Measurements from ENCODE around the gene ZNF780B. TPM values are rescaled to one million over a fixed set of nuclear protein-coding genes. Genes with fewer than 3 reads are reported as not detected.
A peak's percentile ranks its signal among the peaks of the same experiment; 100 is the strongest.

Gene ZNF780B
- total RNA-seq, 1 experiment from 2014 or later = 31.9 TPM

DNA sequence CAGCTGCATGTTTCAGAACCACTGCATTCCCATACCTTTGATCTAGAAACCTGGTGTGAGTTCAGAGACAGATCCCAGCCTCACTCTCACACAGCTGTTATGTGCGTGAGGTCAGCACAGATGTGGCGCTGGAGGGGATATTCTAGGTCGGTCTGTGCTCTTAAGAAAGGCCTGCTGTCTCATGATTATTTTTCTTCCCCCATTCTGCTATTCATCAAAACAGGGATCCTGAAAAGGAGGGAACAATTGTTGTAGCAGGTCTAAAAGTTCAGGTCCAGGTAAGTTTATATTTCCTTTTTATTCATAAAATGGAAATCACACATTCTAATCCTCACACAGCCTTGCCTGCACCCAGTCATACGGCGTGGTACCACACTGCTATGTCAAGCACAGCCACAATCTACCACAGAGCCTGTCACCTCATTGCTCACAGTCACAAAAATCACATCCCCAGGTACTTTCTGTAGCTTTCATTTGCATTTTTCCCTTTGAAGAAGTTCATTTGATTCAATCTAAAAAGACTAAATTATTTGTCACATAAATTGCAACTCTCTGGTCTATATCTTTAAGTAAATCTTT is 58.3 kb downstream of the ZNF780B start:
- no peak overlapping the region for H3K27ac Mint-ChIP-seq
- H3K4me1 ChIP-seq (ENCODE audit: insufficient read depth, low read length) = no peaks in the 10 kb centered on the region
- no peak overlapping the region for H3K4ac ChIP-seq (ENCODE audit: low read depth, low read length)
- TF ChIP-seq, protein P1, sequence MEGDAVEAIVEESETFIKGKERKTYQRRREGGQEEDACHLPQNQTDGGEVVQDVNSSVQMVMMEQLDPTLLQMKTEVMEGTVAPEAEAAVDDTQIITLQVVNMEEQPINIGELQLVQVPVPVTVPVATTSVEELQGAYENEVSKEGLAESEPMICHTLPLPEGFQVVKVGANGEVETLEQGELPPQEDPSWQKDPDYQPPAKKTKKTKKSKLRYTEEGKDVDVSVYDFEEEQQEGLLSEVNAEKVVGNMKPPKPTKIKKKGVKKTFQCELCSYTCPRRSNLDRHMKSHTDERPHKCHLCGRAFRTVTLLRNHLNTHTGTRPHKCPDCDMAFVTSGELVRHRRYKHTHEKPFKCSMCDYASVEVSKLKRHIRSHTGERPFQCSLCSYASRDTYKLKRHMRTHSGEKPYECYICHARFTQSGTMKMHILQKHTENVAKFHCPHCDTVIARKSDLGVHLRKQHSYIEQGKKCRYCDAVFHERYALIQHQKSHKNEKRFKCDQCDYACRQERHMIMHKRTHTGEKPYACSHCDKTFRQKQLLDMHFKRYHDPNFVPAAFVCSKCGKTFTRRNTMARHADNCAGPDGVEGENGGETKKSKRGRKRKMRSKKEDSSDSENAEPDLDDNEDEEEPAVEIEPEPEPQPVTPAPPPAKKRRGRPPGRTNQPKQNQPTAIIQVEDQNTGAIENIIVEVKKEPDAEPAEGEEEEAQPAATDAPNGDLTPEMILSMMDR (conservative IDR thresholded peaks at IDR 0.05) = no peak
- no peak overlapping the region for H2AFZ ChIP-seq (ENCODE audit: low read length)
- no peak overlapping the region for H3K9ac ChIP-seq (ENCODE audit: extremely low read depth, insufficient read length, low read length)
- WGBS (ENCODE audit: extremely low coverage, insufficient read length, low lambda C conversion rate) = no CpG with 5 or more reads among the region's 5 CpGs
- H3K27ac ChIP-seq (ENCODE audit: insufficient read length, low read depth, low read length) = no peak overlapping the region
- H3K14ac ChIP-seq (ENCODE audit: insufficient read depth, low read length) = no peak overlapping the region
- H3K56ac ChIP-seq (ENCODE audit: insufficient read length, low read depth, low read length) = no peak overlapping the region
- H3K79me2 ChIP-seq (ENCODE audit: insufficient read depth, low read length) = peaks cover 2% of the 10 kb centered on the region; the same call in 1 of the 2 replicates
- H3K27me3 ChIP-seq (ENCODE audit: insufficient read depth, low read length) = no peaks in the 10 kb centered on the region
- H3K23me2 ChIP-seq (ENCODE audit: insufficient read length, low read depth, low read length, poor library complexity, severe bottlenecking) = peaks cover 4% of the 10 kb centered on the region
- no peak overlapping the region for H4K8ac ChIP-seq (replicated peaks; ENCODE audit: insufficient read length, low read depth, low read length)
- no peaks in the 10 kb centered on the region for H3K79me1 ChIP-seq (ENCODE audit: insufficient read depth, low read depth, low read length, poor library complexity, severe bottlenecking)
- no peak overlapping the region for H2AK5ac ChIP-seq (ENCODE audit: insufficient read length, low read length)
- H3K27me3 Mint-ChIP-seq (ENCODE audit: low read depth) = no peaks in the 10 kb centered on the region
- H4K20me1 ChIP-seq (ENCODE audit: control insufficient read depth, insufficient read depth, insufficient read length) = no peaks in the 10 kb centered on the region
- H3K4me1 Mint-ChIP-seq = peaks cover 10 to 18% of the 10 kb centered on the region in 2 experiments
- H2BK5ac ChIP-seq (ENCODE audit: insufficient read length, low read length) = no peak overlapping the region
- H4K91ac ChIP-seq (ENCODE audit: insufficient read length, low read depth, low read length) = no peak overlapping the region
- H3K4me3 Mint-ChIP-seq = peak overlapping the region; percentile 89 to 100
- H3T11ph ChIP-seq (ENCODE audit: low read length) = no peak overlapping the region
- no peak overlapping the region for H4K5ac ChIP-seq (ENCODE audit: insufficient read length, low read depth, low read length)
- no peak overlapping the region for H2BK15ac ChIP-seq (ENCODE audit: low read depth, low read length)
- peaks cover 11% of the 10 kb centered on the region for H3K9me3 ChIP-seq (ENCODE audit: control insufficient read depth, low read depth, low read length)
- no peak overlapping the region for H3K18ac ChIP-seq (ENCODE audit: insufficient read length, low read depth, low read length)
- H3K4me2 ChIP-seq (ENCODE audit: insufficient read depth, insufficient read length, low read length) = peak overlapping the region; percentile 88
- no peak overlapping the region for H2BK20ac ChIP-seq (ENCODE audit: low read depth, low read length, poor library complexity, severe bottlenecking)
- H3K36me3 Mint-ChIP-seq (ENCODE audit: insufficient read depth in 1 of 3, low read depth in 3 of 3) = peaks cover 13 to 25% (median 21%) of the 10 kb centered on the region in 3 experiments
- H3K9me3 Mint-ChIP-seq = peaks cover 18 to 29% of the 10 kb centered on the region in 2 experiments
- DNase-seq = no peak
- H2BK12ac ChIP-seq (ENCODE audit: insufficient read length, low read depth, low read length) = no peak overlapping the region
- no peak overlapping the region for H2BK120ac ChIP-seq (ENCODE audit: low read depth, low read length, poor library complexity, severe bottlenecking)
- H3K23ac ChIP-seq (ENCODE audit: insufficient read length, low read depth, low read length) = no peak overlapping the region
